ENCODE measurements around the gene BTNL9.

Gene BTNL9

DNA sequence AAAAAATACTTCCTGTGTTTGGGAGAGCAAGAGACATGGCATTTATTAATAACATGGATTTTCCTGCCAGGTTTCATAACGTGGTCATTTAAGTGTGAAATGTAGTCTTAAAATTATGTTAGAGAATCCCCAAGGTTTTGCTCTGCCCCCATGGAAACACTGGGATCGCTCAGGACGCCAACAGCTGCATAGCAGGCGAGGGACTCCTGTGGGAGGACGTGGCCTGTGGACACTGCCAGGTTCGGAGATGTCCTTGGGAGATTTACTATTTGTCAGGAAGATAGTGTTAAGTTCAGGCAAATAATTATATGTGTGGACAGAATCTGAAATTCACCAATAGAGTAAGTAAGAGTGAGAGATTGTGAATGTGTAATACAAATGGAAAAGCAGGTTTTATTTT lies 977 bp downstream of the BTNL9 start:
- DNase-seq, result no peak
- Histone ChIP-seq H3K4me3 (ENCODE audit: low read depth, low read length) (no peak overlapping the region), H3K36me3 (replicated peaks) (no peaks in the 10 kb centered on the region), H3K27me3 (replicated peaks) (no peaks in the 10 kb centered on the region), H3K27ac (no peak overlapping the region)
- in situ Hi-C loops (cut with HindIII; ENCODE audit: low pct_ligation_motif_present, low sequenced_read_pairs), result no loop called here
- TF ChIP-seq CTCF (IDR thresholded peaks at IDR 0.05; ENCODE audit: low read depth, low read length, missing control alignments), result no peak

- in situ Hi-C loops (cut with HindIII; ENCODE audit: low pct_ligation_motif_present, low sequenced_read_pairs), result no loop called here
- Histone ChIP-seq H3K4me3 (ENCODE audit: low read depth, low read length) (no peak overlapping the region), H3K36me3 (replicated peaks) (no peaks in the 10 kb centered on the region), H3K27ac (no peak overlapping the region), H3K27me3 (replicated peaks) (no peaks in the 10 kb centered on the region)
- DNase-seq, result no peak
- TF ChIP-seq CTCF (IDR thresholded peaks at IDR 0.05; ENCODE audit: low read depth, low read length, missing control alignments), result no peak
These were observed 2.1 kb downstream of the BTNL9 start for GRCh38 chr5:181042036-181042713.

- in situ Hi-C loops (cut with HindIII; ENCODE audit: low pct_ligation_motif_present, low sequenced_read_pairs), result no loop called here
- Histone ChIP-seq H3K27me3 (replicated peaks) (no peaks in the 10 kb centered on the region), H3K4me3 (ENCODE audit: low read depth, low read length) (no peak overlapping the region), H3K27ac (no peak overlapping the region), H3K36me3 (replicated peaks) (no peaks in the 10 kb centered on the region)
- no peak for TF ChIP-seq CTCF (IDR thresholded peaks at IDR 0.05; ENCODE audit: low read depth, low read length, missing control alignments)
- DNase-seq, result no peak
These were observed 2.7 kb downstream of the BTNL9 start for GRCh38 chr5:181042722-181043121.

DNA sequence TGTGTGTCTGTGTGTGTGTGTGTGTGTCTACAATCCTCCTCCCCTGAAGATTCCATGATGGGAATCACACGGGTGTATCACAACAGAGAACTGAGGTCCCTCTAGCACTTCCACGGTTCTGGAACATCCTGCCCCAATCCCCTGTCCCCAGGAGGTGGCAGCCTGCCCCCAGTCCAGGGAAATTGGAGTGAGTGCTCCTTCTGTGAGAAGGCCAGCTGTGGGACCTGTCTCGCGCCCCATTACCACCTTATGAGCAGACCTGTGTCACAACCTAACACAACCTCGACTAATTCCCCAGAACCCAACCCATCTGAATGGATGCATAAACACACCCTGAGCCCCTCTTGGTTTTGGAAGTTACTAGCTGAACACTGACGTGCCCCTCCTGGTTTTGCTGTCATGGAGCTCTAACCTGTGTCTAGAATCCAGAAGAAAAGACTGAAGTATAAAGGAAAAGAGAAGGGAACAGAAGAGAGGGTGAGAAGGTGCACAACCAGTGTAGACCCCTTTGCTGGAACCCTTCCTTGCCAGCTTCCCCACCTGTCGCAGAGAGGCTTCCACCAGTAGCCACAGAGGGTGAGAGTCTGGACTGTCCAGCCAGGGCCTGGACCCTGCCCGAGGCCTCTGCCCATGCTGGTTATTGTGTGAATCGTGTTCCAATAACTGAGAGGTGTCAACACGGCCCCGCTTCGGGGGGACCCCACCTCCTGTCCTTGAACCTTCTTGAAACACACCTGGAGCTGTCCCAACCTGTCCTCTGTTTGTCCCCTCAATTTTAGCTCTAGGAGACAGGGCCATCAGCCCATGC lies 3.4 kb downstream of the BTNL9 start:
- Histone ChIP-seq H3K36me3 (replicated peaks) (no peaks in the 10 kb centered on the region), H3K4me3 (ENCODE audit: low read depth, low read length) (no peak overlapping the region), H3K27ac (no peak overlapping the region), H3K27me3 (replicated peaks) (no peaks in the 10 kb centered on the region)
- no peak for TF ChIP-seq CTCF (IDR thresholded peaks at IDR 0.05; ENCODE audit: low read depth, low read length, missing control alignments)
- in situ Hi-C loops (cut with HindIII; ENCODE audit: low pct_ligation_motif_present, low sequenced_read_pairs), result no loop called here
- DNase-seq, result no peak

GRCh38 chr5:181044093-181044599 lies 4.1 kb downstream of the BTNL9 start:
- H3K27me3 ChIP-seq (replicated peaks), result no peaks in the 10 kb centered on the region
- in situ Hi-C loops (cut with HindIII; ENCODE audit: low pct_ligation_motif_present, low sequenced_read_pairs), result no loop called here
- no peak for TF ChIP-seq CTCF (IDR thresholded peaks at IDR 0.05; ENCODE audit: low read depth, low read length, missing control alignments)
- H3K36me3 ChIP-seq (replicated peaks), result no peaks in the 10 kb centered on the region
- no peak overlapping the region for H3K27ac ChIP-seq
- H3K4me3 ChIP-seq (ENCODE audit: low read depth, low read length), result no peak overlapping the region
- DNase-seq, result no peak
